ENCODE data around the gene PTGR3. TPM values are rescaled to one million over a fixed set of nuclear protein-coding genes. Genes with fewer than 3 reads are reported as not detected.

PTGR3 gene
- total RNA-seq, 1 experiment from 2014 or later = 8.2 TPM

DNA sequence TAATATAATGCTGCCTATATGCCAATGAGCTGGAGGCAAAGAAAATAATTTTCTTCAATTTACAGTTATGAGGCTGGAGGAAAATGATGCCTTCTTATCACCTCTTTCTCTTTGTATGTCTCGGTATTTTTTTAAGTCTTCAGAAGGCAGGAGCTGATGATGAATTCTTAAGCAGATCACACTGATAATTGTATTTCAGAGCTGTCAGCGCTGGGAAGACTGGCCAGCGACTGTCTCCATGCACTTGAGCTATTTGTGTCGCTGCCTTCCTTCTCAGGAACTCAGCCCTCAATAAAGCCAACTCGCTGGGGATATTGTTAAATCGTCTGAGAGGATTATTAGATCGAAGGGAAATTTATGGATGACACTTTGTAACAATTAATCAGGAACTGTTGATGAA, 40.3 kb downstream of the PTGR3 start:
- CTCF ChIA-PET = no interaction called here
- Histone ChIP-seq H3K36me3 (ENCODE audit: low read depth, low read length) (no peaks in the 10 kb centered on the region), H3K9me2 (replicated peaks; ENCODE audit: low read length) (no peaks in the 10 kb centered on the region), H3K79me2 (ENCODE audit: low read length) (no peaks in the 10 kb centered on the region), H3K4me1 (ENCODE audit: insufficient read depth, low read length) (no peaks in the 10 kb centered on the region), H3F3A (ENCODE audit: low read length, unreplicated experiment) (no peaks in the 10 kb centered on the region), H3K4me3 (ENCODE audit: low read length) (no peak overlapping the region), H3K9ac (ENCODE audit: low read length) (no peak overlapping the region), H2AFZ (ENCODE audit: low read length) (no peak overlapping the region), H3K27me3 (ENCODE audit: low read length) (peaks cover 12% of the 10 kb centered on the region), H4K20me1 (ENCODE audit: low read length) (no peaks in the 10 kb centered on the region), H3K9me3 (ENCODE audit: low read length) (no peaks in the 10 kb centered on the region), H3K27ac (ENCODE audit: low read length) (no peak overlapping the region), H3K4me2 (ENCODE audit: low read length) (no peak overlapping the region)
- BruUV-seq (replicated peaks) = no TSS peak
- DNase-seq (no peak), ATAC-seq (no peak)
- intact Hi-C loops (cut with micrococcal nuclease) = no loop called here
- TF ChIP-seq, protein P1, sequence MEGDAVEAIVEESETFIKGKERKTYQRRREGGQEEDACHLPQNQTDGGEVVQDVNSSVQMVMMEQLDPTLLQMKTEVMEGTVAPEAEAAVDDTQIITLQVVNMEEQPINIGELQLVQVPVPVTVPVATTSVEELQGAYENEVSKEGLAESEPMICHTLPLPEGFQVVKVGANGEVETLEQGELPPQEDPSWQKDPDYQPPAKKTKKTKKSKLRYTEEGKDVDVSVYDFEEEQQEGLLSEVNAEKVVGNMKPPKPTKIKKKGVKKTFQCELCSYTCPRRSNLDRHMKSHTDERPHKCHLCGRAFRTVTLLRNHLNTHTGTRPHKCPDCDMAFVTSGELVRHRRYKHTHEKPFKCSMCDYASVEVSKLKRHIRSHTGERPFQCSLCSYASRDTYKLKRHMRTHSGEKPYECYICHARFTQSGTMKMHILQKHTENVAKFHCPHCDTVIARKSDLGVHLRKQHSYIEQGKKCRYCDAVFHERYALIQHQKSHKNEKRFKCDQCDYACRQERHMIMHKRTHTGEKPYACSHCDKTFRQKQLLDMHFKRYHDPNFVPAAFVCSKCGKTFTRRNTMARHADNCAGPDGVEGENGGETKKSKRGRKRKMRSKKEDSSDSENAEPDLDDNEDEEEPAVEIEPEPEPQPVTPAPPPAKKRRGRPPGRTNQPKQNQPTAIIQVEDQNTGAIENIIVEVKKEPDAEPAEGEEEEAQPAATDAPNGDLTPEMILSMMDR (conservative IDR thresholded peaks at IDR 0.05; ENCODE audit: low read depth, low read length) = no peak
- TF ChIP-seq EZH2 (IDR thresholded peaks at IDR 0.05; ENCODE audit: low read length, unreplicated experiment) (no peak), EZH2phosphoT487 (IDR thresholded peaks at IDR 0.05; ENCODE audit: borderline replicate concordance, low read length) (no peak)
- POLR2A ChIA-PET (ENCODE audit: unreplicated experiment) = no interaction called here

DNA sequence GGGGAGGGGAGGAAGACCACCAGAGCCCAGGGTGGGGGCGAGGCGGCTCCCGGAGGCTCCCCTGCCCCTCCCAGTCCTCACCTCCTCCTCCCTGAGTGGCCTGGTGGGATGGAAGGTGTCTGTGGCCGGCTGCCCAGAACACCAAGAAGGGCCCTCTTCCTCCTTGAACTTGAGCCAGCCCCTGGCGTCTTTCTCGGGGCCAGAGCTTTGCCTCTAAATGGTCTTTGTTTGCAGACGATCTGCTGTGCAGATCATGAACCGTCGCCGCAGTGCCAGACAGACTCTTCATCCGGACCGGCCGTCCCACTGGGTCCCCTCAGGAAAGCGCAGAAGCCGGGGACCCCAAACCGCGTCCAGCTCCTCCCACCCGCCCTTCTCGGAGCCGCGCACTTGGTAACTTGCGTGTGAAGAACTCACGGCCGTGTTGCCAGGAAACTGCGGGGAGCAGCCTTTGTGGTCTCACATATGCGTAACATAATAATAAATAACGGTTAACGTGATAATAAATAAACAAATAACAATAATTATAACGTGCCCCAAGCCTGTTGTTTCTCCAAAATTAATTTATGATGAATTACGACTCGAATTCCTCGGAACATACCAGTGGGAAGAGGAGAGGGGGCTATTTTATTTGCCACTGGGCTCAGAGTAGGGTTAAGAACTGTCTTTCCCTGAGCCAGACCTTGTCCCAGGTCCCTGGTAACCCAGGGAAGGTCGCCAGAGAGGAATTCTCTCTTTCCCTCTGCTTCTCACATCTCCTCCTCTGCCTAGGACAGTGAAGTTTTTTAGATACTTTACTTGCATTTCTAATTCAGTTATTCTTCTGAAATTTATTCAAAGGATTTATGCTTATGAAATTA, 41.0 kb downstream of the PTGR3 start:
- ChIA-PET POLR2A (ENCODE audit: unreplicated experiment) (no interaction called here), CTCF (no interaction called here)
- no TSS peak for BruUV-seq (replicated peaks)
- H3K36me3 ChIP-seq (ENCODE audit: low read depth, low read length) = no peaks in the 10 kb centered on the region
- DNase-seq (no peak), ATAC-seq (no peak)
- no peaks in the 10 kb centered on the region for H3K4me1 ChIP-seq (ENCODE audit: insufficient read depth, low read length)
- peak overlapping the region; percentile 44; the same call in 1 of the 2 replicates for H3K4me3 ChIP-seq (ENCODE audit: low read length)
- peaks cover 12% of the 10 kb centered on the region for H3K27me3 ChIP-seq (ENCODE audit: low read length)
- TF ChIP-seq, protein P1 (conservative IDR thresholded peaks at IDR 0.05; ENCODE audit: low read depth, low read length) = no peak
- TF ChIP-seq EZH2phosphoT487 (IDR thresholded peaks at IDR 0.05; ENCODE audit: borderline replicate concordance, low read length) (no peak), EZH2 (IDR thresholded peaks at IDR 0.05; ENCODE audit: low read length, unreplicated experiment) (no peak)
- no peaks in the 10 kb centered on the region for H3K9me2 ChIP-seq (replicated peaks; ENCODE audit: low read length)
- intact Hi-C loops (cut with micrococcal nuclease) = no loop called here
- no peaks in the 10 kb centered on the region for H3K9me3 ChIP-seq (ENCODE audit: low read length)
- H3K9ac ChIP-seq (ENCODE audit: low read length) = no peak overlapping the region
- H3K79me2 ChIP-seq (ENCODE audit: low read length) = no peaks in the 10 kb centered on the region
- H3K27ac ChIP-seq (ENCODE audit: low read length) = no peak overlapping the region
- no peaks in the 10 kb centered on the region for H3F3A ChIP-seq (ENCODE audit: low read length, unreplicated experiment)
- no peaks in the 10 kb centered on the region for H4K20me1 ChIP-seq (ENCODE audit: low read length)
- H2AFZ ChIP-seq (ENCODE audit: low read length) = peak overlapping the region; percentile 59; the same call in 1 of the 2 replicates
- peak overlapping the region; percentile 53 for H3K4me2 ChIP-seq (ENCODE audit: low read length)

DNA sequence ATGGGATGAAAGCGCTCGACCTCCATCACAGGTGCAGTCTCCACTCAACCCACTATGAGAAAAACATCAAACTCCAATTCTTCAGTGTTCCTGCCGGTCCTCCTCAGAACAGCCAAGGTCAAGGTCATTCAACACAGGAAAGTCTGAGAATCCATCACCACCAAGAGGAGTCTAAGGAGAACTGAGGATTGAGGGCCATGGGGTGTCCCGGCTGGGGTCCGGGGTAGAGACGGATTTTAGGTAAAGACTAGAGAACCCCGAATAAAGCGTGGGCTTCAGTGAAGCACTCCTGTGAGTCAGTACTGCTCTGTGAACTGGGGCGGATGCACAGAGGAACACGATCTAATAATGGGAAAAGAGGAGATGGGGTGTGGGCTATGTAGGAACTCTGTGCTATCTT, 41.8 kb downstream of the PTGR3 start:
- Histone ChIP-seq H3K36me3 (ENCODE audit: low read depth, low read length) (no peaks in the 10 kb centered on the region), H3K9me2 (replicated peaks; ENCODE audit: low read length) (no peaks in the 10 kb centered on the region), H3K4me1 (ENCODE audit: insufficient read depth, low read length) (no peaks in the 10 kb centered on the region), H3K79me2 (ENCODE audit: low read length) (no peaks in the 10 kb centered on the region), H3F3A (ENCODE audit: low read length, unreplicated experiment) (no peaks in the 10 kb centered on the region), H2AFZ (ENCODE audit: low read length) (no peak overlapping the region), H3K27ac (ENCODE audit: low read length) (no peak overlapping the region), H3K4me2 (ENCODE audit: low read length) (no peak overlapping the region), H4K20me1 (ENCODE audit: low read length) (no peaks in the 10 kb centered on the region), H3K9ac (ENCODE audit: low read length) (no peak overlapping the region), H3K27me3 (ENCODE audit: low read length) (peaks cover 12% of the 10 kb centered on the region), H3K9me3 (ENCODE audit: low read length) (no peaks in the 10 kb centered on the region), H3K4me3 (ENCODE audit: low read length) (no peak overlapping the region)
- BruUV-seq (replicated peaks) = no TSS peak
- TF ChIP-seq EZH2phosphoT487 (IDR thresholded peaks at IDR 0.05; ENCODE audit: borderline replicate concordance, low read length) (no peak), EZH2 (IDR thresholded peaks at IDR 0.05; ENCODE audit: low read length, unreplicated experiment) (no peak)
- TF ChIP-seq, protein P1 (conservative IDR thresholded peaks at IDR 0.05; ENCODE audit: low read depth, low read length) = no peak
- DNase-seq (no peak), ATAC-seq (no peak)
- ChIA-PET POLR2A (ENCODE audit: unreplicated experiment) (no interaction called here), CTCF (no interaction called here)
- intact Hi-C loops (cut with micrococcal nuclease) = no loop called here
